A549 (cell line): Measurements from ENCODE around the gene PCDH10.

Experiments used
- CHD2 ChIP-seq: fragments of 150-350 bp; IDR thresholded peaks from 2 replicates; pipeline ENCODE4 v1.6.1; 2014; ENCODE audit warnings: low read length; ENCODE audit not compliant: partially characterized antibody
- HOXB13 ChIP-seq: fragments of 250-450 bp; sonication (Bioruptor Pico); IDR thresholded peaks from 2 replicates; pipeline ENCODE4 v1.5.0; 2020; ENCODE audit warnings: low read depth, mild to moderate bottlenecking, moderate library complexity
- RAD21 ChIP-seq, 2 experiments: fragments of >200 bp in 1 of 2; sonication (Bioruptor Twin) in 1 of 2; formaldehyde crosslinking in 1 of 2; IDR thresholded peaks in 1 of 2; conservative IDR thresholded peaks in 1 of 2; 2 replicates in 1 of 2; 3 replicates in 1 of 2; pipeline ENCODE4 v1.6.1; 2012 to 2018; ENCODE audit warnings: inconsistent platforms in 1 of 2

DNA sequence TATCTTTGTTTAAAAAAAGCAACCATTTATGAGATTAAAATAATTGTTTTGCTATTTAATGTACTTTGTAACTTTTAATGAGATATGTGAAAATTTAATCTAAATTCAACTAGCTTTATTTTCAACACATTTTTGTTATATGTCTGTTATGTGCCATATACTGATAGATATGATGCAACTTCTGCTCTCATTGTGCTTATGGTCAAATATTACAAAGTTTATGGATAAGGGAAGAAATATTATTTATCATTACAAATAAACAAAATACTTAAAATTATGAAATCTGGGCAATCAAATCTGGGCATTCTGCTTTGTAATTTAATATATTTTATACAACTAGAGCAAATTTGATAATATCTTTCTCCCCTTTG lies 40.0 kb downstream of the PCDH10 start:
- TF ChIP-seq RAD21 (conservative IDR thresholded peaks at IDR 0.05 in 1 of 2, IDR thresholded peaks at IDR 0.05 in 1 of 2) = no peak
- no peak for TF ChIP-seq CHD2
- no peak for TF ChIP-seq HOXB13 (CRISPR knock-in tag)
